Breast epithelium (tissue), 4 donors: Measurements from ENCODE around the gene DGUOK. TPM values are rescaled to one million over a fixed set of nuclear protein-coding genes. Genes with fewer than 3 reads are reported as not detected.

Source experiments
- DNase-seq, 2 donors: peaks; one replicate each; pipeline ENCODE4 v3.0.0-alpha.2; 2019; ENCODE audit warnings: low spot score in 2 of 2
- H3K27ac ChIP-seq, 2 donors: fragments of 200-600 bp; sonication (generic) in 1 of 2; one replicate each; pipeline ENCODE4 v1.5.1; 2016 to 2019; ENCODE audit warnings: mild to moderate bottlenecking in 1 of 2
- H3K27me3 ChIP-seq, 2 donors: fragments of 200-600 bp; sonication (generic) in 1 of 2; one replicate each; pipeline versions ENCODE4 v1.5.1 to v1.6.0; 2017 to 2019; ENCODE audit warnings: control low read depth in 1 of 2, mild to moderate bottlenecking in 1 of 2
- H3K36me3 ChIP-seq: fragments of 200-600 bp; one replicate; pipeline ENCODE4 v1.5.1; 2019
- H3K4me1 ChIP-seq, 2 donors: fragments of 200-600 bp; sonication (generic); one replicate each; pipeline ENCODE4 v1.5.1; 2016 to 2019; ENCODE audit warnings: control low read depth in 1 of 2
- H3K4me3 ChIP-seq, 3 donors: fragments of 200-600 bp; sonication (generic); 1 replicate in 2 of 3; 2 replicates in 1 of 3; pipeline ENCODE4 v1.5.1; 2016 to 2019; ENCODE audit warnings: mild to moderate bottlenecking in 3 of 3, moderate library complexity in 2 of 3
- H3K9me3 ChIP-seq, 2 donors: fragments of 200-600 bp; sonication (generic) in 1 of 2; one replicate each; pipeline ENCODE4 v1.5.1; 2016 to 2019; ENCODE audit warnings: control low read depth in 1 of 2
- POLR2A ChIP-seq: fragments of 450-650 bp; IDR thresholded peaks from one replicate; pipeline ENCODE4 v1.6.1; 2016; ENCODE audit warnings: antibody characterized with exemption, mild to moderate bottlenecking, moderate library complexity
- POLR2AphosphoS5 ChIP-seq, 3 donors: sonication (generic); formaldehyde crosslinking; IDR thresholded peaks; one replicate each; pipeline ENCODE4 v1.6.1; 2017; ENCODE audit warnings: antibody characterized with exemption in 3 of 3
- intact Hi-C: fragments of 100-400 bp; cut with DNase I; formaldehyde crosslinking; loops from one replicate; pipeline ENCODE4 v1.15.1; 2023; ENCODE audit warnings: low total_unique reads
- total RNA-seq, 3 donors: library from RNA; depleted of rRNA; stranded (reverse); fragments of >200 nt; gene quantifications; one replicate each; pipeline ENCODE4 v1.1.0, GENCODE V29; 2016
- TF ChIP-seq, protein P1 (sequence below), 3 donors: fragments of 450-650 bp; IDR thresholded peaks; one replicate each; pipeline ENCODE4 v1.5.1; 2016 to 2017; ENCODE audit warnings: antibody characterized with exemption in 3 of 3, mild to moderate bottlenecking in 3 of 3, moderate library complexity in 3 of 3

The DGUOK gene
- total RNA-seq, 3 donors from 2014 or later, result 35.4 to 45.7 (median 42.3) TPM

DNA sequence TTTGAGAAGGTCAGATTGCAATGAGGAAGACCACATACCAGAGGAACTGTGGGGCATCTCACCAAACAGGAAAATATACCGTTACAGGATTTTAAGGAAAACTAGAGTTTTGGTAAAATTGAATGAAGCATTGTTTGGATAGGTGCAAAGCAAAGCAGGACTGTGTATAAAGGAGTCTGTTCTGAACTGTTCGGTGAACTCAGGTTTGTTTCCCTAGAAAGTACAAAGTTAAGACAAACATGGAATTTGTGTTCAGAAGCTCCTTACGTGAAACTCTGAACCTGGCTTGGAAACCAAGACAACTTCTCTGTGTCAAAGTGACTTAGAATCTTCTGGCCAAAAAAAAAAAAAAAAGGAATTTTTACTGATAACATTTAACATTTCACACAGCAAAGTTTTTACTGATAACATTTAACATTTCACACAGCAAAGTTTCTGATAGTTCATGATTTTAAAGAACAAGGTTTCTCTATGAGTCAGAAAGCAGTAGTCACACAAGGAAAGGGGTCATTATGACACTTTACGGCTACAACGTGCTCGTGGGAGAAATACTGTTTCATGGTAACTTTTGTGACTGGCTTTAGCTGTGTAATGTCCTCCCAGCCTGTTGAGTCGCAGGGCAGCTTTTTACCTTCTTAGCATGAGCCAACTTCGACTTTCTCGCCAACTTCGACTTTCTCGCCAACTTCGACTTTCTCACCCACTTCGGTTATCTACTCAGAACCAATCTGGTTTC is 36.9 kb downstream of the DGUOK start:
- intact Hi-C loops, result no loop called here
- H3K36me3 ChIP-seq, result no peaks in the 10 kb centered on the region
- H3K27me3 ChIP-seq, result no peaks in the 10 kb centered on the region
- H3K9me3 ChIP-seq, result no peaks in the 10 kb centered on the region
- TF ChIP-seq POLR2AphosphoS5 (IDR thresholded peaks at IDR 0.05), result no peak
- TF ChIP-seq, protein P1, sequence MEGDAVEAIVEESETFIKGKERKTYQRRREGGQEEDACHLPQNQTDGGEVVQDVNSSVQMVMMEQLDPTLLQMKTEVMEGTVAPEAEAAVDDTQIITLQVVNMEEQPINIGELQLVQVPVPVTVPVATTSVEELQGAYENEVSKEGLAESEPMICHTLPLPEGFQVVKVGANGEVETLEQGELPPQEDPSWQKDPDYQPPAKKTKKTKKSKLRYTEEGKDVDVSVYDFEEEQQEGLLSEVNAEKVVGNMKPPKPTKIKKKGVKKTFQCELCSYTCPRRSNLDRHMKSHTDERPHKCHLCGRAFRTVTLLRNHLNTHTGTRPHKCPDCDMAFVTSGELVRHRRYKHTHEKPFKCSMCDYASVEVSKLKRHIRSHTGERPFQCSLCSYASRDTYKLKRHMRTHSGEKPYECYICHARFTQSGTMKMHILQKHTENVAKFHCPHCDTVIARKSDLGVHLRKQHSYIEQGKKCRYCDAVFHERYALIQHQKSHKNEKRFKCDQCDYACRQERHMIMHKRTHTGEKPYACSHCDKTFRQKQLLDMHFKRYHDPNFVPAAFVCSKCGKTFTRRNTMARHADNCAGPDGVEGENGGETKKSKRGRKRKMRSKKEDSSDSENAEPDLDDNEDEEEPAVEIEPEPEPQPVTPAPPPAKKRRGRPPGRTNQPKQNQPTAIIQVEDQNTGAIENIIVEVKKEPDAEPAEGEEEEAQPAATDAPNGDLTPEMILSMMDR (IDR thresholded peaks at IDR 0.05), result no peak
- no peak for TF ChIP-seq POLR2A
- no peak overlapping the region for H3K4me3 ChIP-seq
- DNase-seq, result no peak
- no peak overlapping the region for H3K27ac ChIP-seq
- no peaks in the 10 kb centered on the region for H3K4me1 ChIP-seq

GRCh38 chr2:73964223-73964622 is 37.5 kb downstream of the DGUOK start:
- intact Hi-C loops, result no loop called here
- Histone ChIP-seq H3K9me3 (no peaks in the 10 kb centered on the region), H3K27ac (no peak overlapping the region), H3K27me3 (no peaks in the 10 kb centered on the region), H3K4me1 (no peaks in the 10 kb centered on the region), H3K36me3 (no peaks in the 10 kb centered on the region), H3K4me3 (no peak overlapping the region)
- TF ChIP-seq POLR2A (no peak), POLR2AphosphoS5 (IDR thresholded peaks at IDR 0.05) (no peak)
- TF ChIP-seq, protein P1 (IDR thresholded peaks at IDR 0.05), result no peak
- no peak for DNase-seq

DNA sequence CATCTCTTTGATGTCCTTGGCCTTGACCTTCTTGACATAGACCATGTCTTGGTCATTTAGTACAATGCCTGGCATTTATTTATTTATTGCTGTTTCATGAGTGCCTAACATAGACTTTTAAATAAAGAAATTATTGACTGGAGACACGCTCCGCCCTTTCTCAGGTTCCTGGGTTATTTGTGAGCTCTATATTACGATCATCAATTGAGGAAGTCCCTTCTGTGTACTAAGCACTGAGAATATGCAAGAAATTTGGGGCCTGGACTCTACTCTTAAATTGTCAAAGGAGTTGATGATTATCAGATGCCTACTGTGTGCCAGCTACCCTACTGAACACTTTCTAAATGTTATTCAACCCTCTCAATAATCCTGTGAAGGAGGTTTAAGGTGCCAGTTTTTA is 38.4 kb downstream of the DGUOK start:
- TF ChIP-seq POLR2A (no peak), POLR2AphosphoS5 (IDR thresholded peaks at IDR 0.05) (no peak)
- TF ChIP-seq, protein P1 (IDR thresholded peaks at IDR 0.05), result no peak
- no peaks in the 10 kb centered on the region for H3K27me3 ChIP-seq
- H3K9me3 ChIP-seq, result no peaks in the 10 kb centered on the region
- H3K4me1 ChIP-seq, result no peaks in the 10 kb centered on the region
- H3K27ac ChIP-seq, result no peak overlapping the region
- H3K36me3 ChIP-seq, result no peaks in the 10 kb centered on the region
- H3K4me3 ChIP-seq, result no peak overlapping the region
- intact Hi-C loops, result no loop called here
- DNase-seq, result no peak

DNA sequence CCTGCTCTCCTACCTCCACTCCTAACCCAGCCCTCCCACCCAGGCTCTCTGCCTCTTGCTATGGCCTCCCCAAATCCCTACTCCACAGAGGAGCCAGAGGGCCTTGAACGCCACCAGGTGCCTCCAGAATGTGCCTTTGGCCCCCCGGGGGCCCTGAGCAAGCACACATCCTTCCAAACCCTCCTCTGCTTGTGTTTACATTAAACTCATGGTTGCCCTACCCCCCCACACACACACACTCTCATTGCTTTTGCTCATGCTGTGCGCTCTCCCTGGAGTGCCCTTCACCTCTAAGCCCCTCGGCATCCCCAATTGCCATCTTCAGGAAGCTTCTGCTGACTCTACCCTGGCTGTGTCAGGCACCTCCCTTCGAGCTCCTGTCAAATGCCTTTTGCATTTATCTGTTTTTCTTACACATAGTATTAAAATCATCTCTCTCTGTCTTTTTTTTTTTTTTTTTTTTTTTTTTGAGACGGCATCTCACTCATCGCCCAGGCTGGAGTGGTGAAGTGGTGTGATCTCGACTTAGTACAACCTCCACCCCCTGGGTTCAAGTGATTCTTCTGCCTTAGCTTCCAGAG is 41.8 kb downstream of the DGUOK start:
- Histone ChIP-seq H3K4me3 (no peak overlapping the region), H3K9me3 (no peaks in the 10 kb centered on the region), H3K36me3 (no peaks in the 10 kb centered on the region), H3K27ac (no peak overlapping the region), H3K4me1 (peaks cover 0 to 7% of the 10 kb centered on the region in 2 donors), H3K27me3 (no peaks in the 10 kb centered on the region)
- intact Hi-C loops, result no loop called here
- no peak for TF ChIP-seq POLR2AphosphoS5 (IDR thresholded peaks at IDR 0.05)
- TF ChIP-seq, protein P1 (IDR thresholded peaks at IDR 0.05), result no peak
- TF ChIP-seq POLR2A, result no peak
- no peak for DNase-seq

DNA sequence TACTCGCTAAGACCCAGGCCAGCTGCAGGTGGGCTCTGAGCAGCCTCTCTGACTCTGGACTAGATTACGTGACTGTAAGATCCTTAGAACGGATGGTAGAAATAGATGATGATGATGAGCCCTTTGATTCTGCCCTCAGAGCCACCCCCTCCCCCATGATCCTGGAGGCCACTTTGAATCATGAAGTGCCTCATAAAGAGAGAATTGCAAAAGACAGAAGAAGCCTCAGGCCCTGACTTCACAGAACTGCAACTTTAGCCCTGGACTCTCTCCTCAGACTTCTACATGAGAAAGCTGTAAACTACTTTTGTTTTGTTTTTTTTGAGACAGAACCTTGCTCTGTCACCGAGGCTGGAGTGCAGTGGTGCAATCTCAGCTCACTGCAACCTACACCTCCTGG is 42.7 kb downstream of the DGUOK start:
- no peak for DNase-seq
- H3K27ac ChIP-seq, result no peak overlapping the region
- H3K9me3 ChIP-seq, result no peaks in the 10 kb centered on the region
- no peaks in the 10 kb centered on the region for H3K36me3 ChIP-seq
- TF ChIP-seq POLR2A, result no peak
- TF ChIP-seq, protein P1 (IDR thresholded peaks at IDR 0.05), result no peak
- no peak for TF ChIP-seq POLR2AphosphoS5 (IDR thresholded peaks at IDR 0.05)
- H3K4me3 ChIP-seq, result no peak overlapping the region
- H3K27me3 ChIP-seq, result no peaks in the 10 kb centered on the region
- intact Hi-C loops, result no loop called here
- peaks cover 0 to 7% of the 10 kb centered on the region in 2 donors for H3K4me1 ChIP-seq
